IPS-NIHi7 (cell line): ENCODE measurements around the gene NHSL2.
A peak's percentile ranks its signal among the peaks of the same experiment; 100 is the strongest.

Experiments
- DNase-seq: peaks from one replicate; pipeline ENCODE4 v3.0.0; 2012; ENCODE audit warnings: mixed read lengths; ENCODE audit errors: extremely low spot score

Gene NHSL2

GRCh38 chrX:72128183-72128834 is 217.7 kb downstream of the NHSL2 start:
- no peak for DNase-seq

- DNase-seq = no peak
Observed at GRCh38 chrX:72128881-72129280, 218.2 kb downstream of the NHSL2 start.

GRCh38 chrX:72129661-72130060 is 219.0 kb downstream of the NHSL2 start:
- DNase-seq = no peak

- DNase-seq = no peak
Observed at GRCh38 chrX:72130156-72130761, 219.6 kb downstream of the NHSL2 start.

- DNase-seq = peak; percentile 45
Observed at GRCh38 chrX:72130762-72131250, 220.2 kb downstream of the NHSL2 start.

GRCh38 chrX:72131317-72132294 is 221.0 kb downstream of the NHSL2 start, which contains the start of gene RTL5:
Gene RTL5 (minus strand): TSS chrX:72131915.
- peak; percentile 53 for DNase-seq

GRCh38 chrX:72132456-72132855 is 221.8 kb downstream of the NHSL2 start:
- no peak for DNase-seq

GRCh38 chrX:72133851-72134546 is 223.4 kb downstream of the NHSL2 start:
- DNase-seq = no peak

GRCh38 chrX:72137846-72138495 is 227.3 kb downstream of the NHSL2 start:
- DNase-seq = no peak

- DNase-seq = no peak
Observed at GRCh38 chrX:72139538-72139937, 228.9 kb downstream of the NHSL2 start.

- DNase-seq = no peak
Observed at GRCh38 chrX:72141372-72142004, 230.8 kb downstream of the NHSL2 start.

GRCh38 chrX:72142094-72142793 is 231.6 kb downstream of the NHSL2 start:
- DNase-seq = no peak

- DNase-seq = no peak
Observed at GRCh38 chrX:72142794-72143608, 232.4 kb downstream of the NHSL2 start.

- DNase-seq = no peak
Observed at GRCh38 chrX:72143609-72143907, 232.9 kb downstream of the NHSL2 start.

GRCh38 chrX:72145181-72145580 is 234.5 kb downstream of the NHSL2 start:
- DNase-seq = no peak

- DNase-seq = no peak
Observed at GRCh38 chrX:72146527-72146926, 235.9 kb downstream of the NHSL2 start.

GRCh38 chrX:72158773-72159172 is 248.1 kb downstream of the NHSL2 start:
- DNase-seq = no peak

- DNase-seq = no peak
Observed at GRCh38 chrX:72159769-72160168, 249.1 kb downstream of the NHSL2 start.

GRCh38 chrX:72165551-72165950 is 254.9 kb downstream of the NHSL2 start:
- no peak for DNase-seq
